Naive thymus-derived CD4-positive, alpha-beta T cell (primary cell): Measurements from ENCODE around the gene TLE2. TPM values are rescaled to one million over a fixed set of nuclear protein-coding genes. Genes with fewer than 3 reads are reported as not detected.
"Not testable (repeated sequence)": the region's sequence is repeated elsewhere in the genome, so short reads cannot be mapped to it uniquely, and the experiment has no call there.

Source experiments
- ATAC-seq: fragments of 150-1000 bp; cut with Tn5 transposase; 2 replicates; pipeline ENCODE4 v1.10.0; 2021; ENCODE audit warnings: mild to moderate bottlenecking, moderate library complexity
- CTCF ChIA-PET: fragments of 350-600 bp; sonication (Branson Sonifier 250); formaldehyde crosslinking; loops from one replicate; lab custom pipeline; 2021; ENCODE audit warnings: antibody characterized with exemption; lab: Charles Lee
- POLR2A ChIA-PET: fragments of 350-600 bp; sonication (Branson Sonifier 250); formaldehyde crosslinking; loops from one replicate; lab custom pipeline; 2021; ENCODE audit warnings: antibody characterized with exemption, inconsistent platforms; lab: Charles Lee
- DNase-seq, 9 donors: peaks; one replicate each; pipeline versions ENCODE4 v3.0.0 to v3.0.0-alpha.2; 2020 to 2022; ENCODE audit warnings: mixed read lengths in 1 of 9
- H3K27ac ChIP-seq: one replicate; pipeline ENCODE4 v1.7.0; 2013; ENCODE audit warnings: mild to moderate bottlenecking, low read depth, low read length, moderate library complexity
- H3K27me3 ChIP-seq, 2 donors: one replicate each; pipeline ENCODE4 v1.7.0; 2013; ENCODE audit warnings: low read length in 2 of 2, mild to moderate bottlenecking in 2 of 2, moderate library complexity in 2 of 2; ENCODE audit not compliant: control insufficient read depth in 2 of 2, insufficient read depth in 2 of 2
- H3K36me3 ChIP-seq, 3 experiments: 1 replicate in 2 of 3; 2 replicates in 1 of 3; pipeline ENCODE4 v1.7.0; 2013; ENCODE audit warnings: low read length in 3 of 3, mild to moderate bottlenecking in 3 of 3, moderate library complexity in 1 of 3; ENCODE audit not compliant: insufficient read depth in 3 of 3, control insufficient read depth in 2 of 3
- H3K4me1 ChIP-seq, 2 donors: one replicate each; pipeline ENCODE4 v1.7.0; 2013; ENCODE audit warnings: low read length in 2 of 2, mild to moderate bottlenecking in 2 of 2, moderate library complexity in 1 of 2; ENCODE audit not compliant: control insufficient read depth in 2 of 2, insufficient read depth in 2 of 2
- H3K4me3 ChIP-seq: 2 replicates; pipeline ENCODE4 v1.7.0; 2013; ENCODE audit warnings: mild to moderate bottlenecking, low read length
- H3K9me3 ChIP-seq, 3 experiments: 1 replicate in 2 of 3; 2 replicates in 1 of 3; pipeline ENCODE4 v1.7.0; 2013; ENCODE audit warnings: low read length in 3 of 3; ENCODE audit not compliant: control insufficient read depth in 2 of 3
- H3K27ac Mint-ChIP-seq, 9 donors: one replicate each; pipeline ENCODE4 v1.8.0; 2020 to 2022; ENCODE audit warnings: mixed read lengths in 9 of 9, mild to moderate bottlenecking in 8 of 9, moderate library complexity in 5 of 9, inconsistent platforms in 2 of 9
- H3K27me3 Mint-ChIP-seq, 5 donors: one replicate each; pipeline ENCODE4 v1.8.0; 2021 to 2022; ENCODE audit warnings: mixed read lengths in 5 of 5, mild to moderate bottlenecking in 1 of 5
- H3K36me3 Mint-ChIP-seq, 5 donors: one replicate each; pipeline ENCODE4 v1.8.0; 2020 to 2022; ENCODE audit warnings: mixed read lengths in 5 of 5, mild to moderate bottlenecking in 3 of 5, inconsistent platforms in 1 of 5
- H3K4me1 Mint-ChIP-seq, 7 donors: one replicate each; pipeline ENCODE4 v1.8.0; 2020 to 2022; ENCODE audit warnings: mixed read lengths in 7 of 7, mild to moderate bottlenecking in 3 of 7, inconsistent platforms in 1 of 7
- H3K4me3 Mint-ChIP-seq, 10 donors: one replicate each; pipeline ENCODE4 v1.8.0; 2020 to 2022; ENCODE audit warnings: mild to moderate bottlenecking in 10 of 10, mixed read lengths in 10 of 10, moderate library complexity in 6 of 10, inconsistent platforms in 2 of 10
- H3K9me3 Mint-ChIP-seq, 11 donors: one replicate each; pipeline ENCODE4 v1.8.0; 2020 to 2022; ENCODE audit warnings: mixed read lengths in 11 of 11, mild to moderate bottlenecking in 4 of 11, inconsistent platforms in 1 of 11, moderate library complexity in 1 of 11
- intact Hi-C, 2 donors: fragments of 100-400 bp; cut with micrococcal nuclease; formaldehyde crosslinking; loops; one replicate each; pipeline ENCODE4 v1.15.1; 2023
- polyA plus RNA-seq, 2 donors: library from polyadenylated mRNA; unstranded; fragments of 300-500 nt; fragmentation: Illumina TruSeq; gene quantifications; one replicate each; pipeline ENCODE4 v1.2.3, GENCODE V29; 2021
- total RNA-seq, 6 experiments: library from RNA in 5 of 6; stranded (reverse) in 5 of 6; gene quantifications; 1 replicate in 5 of 6; 2 replicates in 1 of 6; pipeline ENCODE4 v1.2.3 and lab custom pipeline; 2021 to 2026

TLE2 gene
- total and polyA plus RNA-seq, 7 experiments from 2014 or later, result 1.1 to 33.6 (median 14.3) TPM

- CTCF ChIA-PET, result no interaction called here
- H3K4me1 ChIP-seq, result no peaks in the 10 kb centered on the region
- intact Hi-C loops, result no loop called here
Measured at GRCh38 chr19:3017923-3018322, 11.2 kb downstream of the TLE2 start.

DNA sequence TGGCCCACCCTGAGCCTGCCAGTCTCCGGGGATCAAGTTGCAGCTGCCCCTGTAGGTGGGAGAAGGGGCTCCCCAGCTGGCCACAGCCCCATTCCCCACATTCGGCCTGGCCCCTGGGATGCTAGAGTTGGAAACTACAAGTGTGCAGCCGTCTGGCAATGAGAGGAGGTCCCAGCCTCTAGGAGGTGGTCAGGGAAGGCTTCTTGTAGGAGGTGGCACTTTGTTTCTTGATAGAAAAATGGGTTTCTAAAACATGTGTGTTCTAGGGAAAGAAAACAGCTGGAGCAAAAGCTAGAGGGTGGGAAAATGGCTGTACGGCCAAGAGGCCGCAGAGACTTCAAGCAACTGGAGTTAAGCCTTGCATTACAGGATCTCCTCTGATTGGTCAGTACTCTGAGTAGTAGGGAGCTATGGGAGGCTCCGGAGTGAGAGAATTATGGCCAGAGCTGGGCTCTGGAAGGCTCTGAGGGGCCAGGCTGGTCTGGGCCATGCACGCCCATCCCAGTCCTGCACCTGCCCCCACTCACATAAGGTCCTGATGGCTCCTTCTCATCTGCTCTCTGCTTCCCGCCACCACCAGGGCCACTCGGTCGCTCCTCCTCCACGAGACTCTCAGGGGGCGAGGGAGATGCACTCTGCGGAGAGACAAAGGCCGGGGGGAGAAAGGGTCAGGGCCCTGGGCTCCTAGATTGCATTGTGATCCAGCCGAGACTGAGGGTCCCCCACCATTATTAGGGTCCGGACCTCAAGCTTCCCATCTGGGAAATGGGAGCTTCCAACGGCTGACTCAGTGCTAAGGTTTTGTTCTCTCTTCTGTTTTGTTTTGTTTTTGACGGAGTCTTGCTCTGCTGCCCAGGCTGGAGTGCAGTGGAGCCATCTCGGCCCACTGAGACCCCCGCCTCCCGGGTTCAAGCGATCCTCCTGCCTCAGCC lies 13.7 kb downstream of the TLE2 start:
- peak overlapping the region in 1 of 10 donors; percentile 29 for H3K4me3 Mint-ChIP-seq

More at GRCh38 chr19:3017923-3018322, 11.2 kb downstream of the TLE2 start:
- H3K4me1 Mint-ChIP-seq, result peaks cover 0 to 5% (median 4%) of the 10 kb centered on the region in 7 donors
- peaks cover 0 to 25% (median 5%) of the 10 kb centered on the region in 5 donors for H3K36me3 Mint-ChIP-seq
- POLR2A ChIA-PET, result no interaction called here
- DNase-seq, result no peak
- no peak for ATAC-seq
- H3K27me3 ChIP-seq, result no peaks in the 10 kb centered on the region
- peaks cover 0 to 39% (median 0%) of the 10 kb centered on the region in 3 experiments for H3K36me3 ChIP-seq
- H3K9me3 Mint-ChIP-seq, result no peaks in the 10 kb centered on the region
- no peaks in the 10 kb centered on the region for H3K27me3 Mint-ChIP-seq
- H3K27ac Mint-ChIP-seq, result no peak overlapping the region
- H3K4me3 Mint-ChIP-seq, result no peak overlapping the region
- no peak overlapping the region for H3K27ac ChIP-seq
- no peak overlapping the region for H3K4me3 ChIP-seq
- no peaks in the 10 kb centered on the region for H3K9me3 ChIP-seq

DNA sequence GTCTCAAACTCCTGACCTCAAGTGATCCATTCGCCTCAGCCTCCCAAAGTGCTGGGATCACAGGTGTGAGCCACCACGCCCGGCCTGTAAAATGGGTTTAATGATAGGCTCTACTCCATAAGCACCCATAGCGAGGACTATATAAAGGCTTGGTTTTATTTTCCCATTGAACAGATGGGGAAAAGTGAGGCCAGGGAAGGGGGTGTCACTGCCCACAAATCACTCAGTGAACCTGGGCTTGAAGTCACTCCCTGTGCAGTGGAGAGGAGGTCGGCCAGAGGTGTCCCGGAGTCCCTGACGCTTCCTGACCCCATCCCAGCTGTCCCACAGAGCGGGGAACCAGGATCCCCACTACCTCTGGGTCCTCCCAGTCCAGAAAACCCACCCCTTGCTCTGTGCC lies 14.9 kb downstream of the TLE2 start:
- DNase-seq, result no peak
- H3K4me1 ChIP-seq, result no peaks in the 10 kb centered on the region
- no peak overlapping the region for H3K27ac ChIP-seq
- Mint-ChIP-seq H3K27me3 (no peaks in the 10 kb centered on the region), H3K27ac (no peak overlapping the region), H3K9me3 (no peaks in the 10 kb centered on the region), H3K4me1 (peaks cover 0 to 2% (median 0%) of the 10 kb centered on the region in 7 donors), H3K4me3 (no peak overlapping the region), H3K36me3 (peaks cover 0 to 27% (median 0%) of the 10 kb centered on the region in 5 donors)
- no peak for ATAC-seq
- ChIA-PET CTCF (no interaction called here), POLR2A (interaction anchor here (0.9 to 1.1 kb wide), 2 partner anchors 10 to 22 kb away, joined by 3 to 5 read pairs; no protein-coding TSS in a partner anchor)
- H3K36me3 ChIP-seq, result peaks cover 0 to 54% (median 5%) of the 10 kb centered on the region in 3 experiments
- intact Hi-C loops, result no loop called here
- H3K27me3 ChIP-seq, result no peaks in the 10 kb centered on the region
- H3K9me3 ChIP-seq, result no peaks in the 10 kb centered on the region
- no peak overlapping the region for H3K4me3 ChIP-seq

More for the DNA sequence above, 13.7 kb downstream of the TLE2 start:
- H3K4me3 ChIP-seq, result no peak overlapping the region
- ChIA-PET CTCF (interaction anchor here (0.7 kb wide), 1 partner anchor 39 kb away, joined by 3 read pairs; no protein-coding TSS in a partner anchor), POLR2A (interaction anchor here (0.6 to 1.2 kb wide), 4 partner anchors 11 to 226 kb away, joined by 3 to 5 read pairs (median 4); no protein-coding TSS in a partner anchor)
- Mint-ChIP-seq H3K4me1 (peaks cover 0 to 2% (median 0%) of the 10 kb centered on the region in 7 donors), H3K27me3 (no peaks in the 10 kb centered on the region), H3K27ac (no peak overlapping the region), H3K9me3 (no peaks in the 10 kb centered on the region), H3K36me3 (peaks cover 0 to 23% (median 2%) of the 10 kb centered on the region in 5 donors)
- H3K27ac ChIP-seq, result no peak overlapping the region
- H3K9me3 ChIP-seq, result no peaks in the 10 kb centered on the region
- H3K27me3 ChIP-seq, result no peaks in the 10 kb centered on the region
- ATAC-seq (no peak), DNase-seq (no peak)
- H3K4me1 ChIP-seq, result no peaks in the 10 kb centered on the region
- H3K36me3 ChIP-seq, result peaks cover 0 to 54% (median 5%) of the 10 kb centered on the region in 3 experiments
- intact Hi-C loops, result no loop called here

GRCh38 chr19:3013263-3013725 lies 15.8 kb downstream of the TLE2 start:
- Mint-ChIP-seq H3K9me3 (no peaks in the 10 kb centered on the region), H3K27ac (no peak overlapping the region), H3K36me3 (peaks cover 0 to 30% (median 0%) of the 10 kb centered on the region in 5 donors)

GRCh38 chr19:3012621-3013262 lies 16.3 kb downstream of the TLE2 start:
- H3K4me3 ChIP-seq, result no peak overlapping the region
- H3K27me3 Mint-ChIP-seq, result no peaks in the 10 kb centered on the region
- no peak overlapping the region for H3K4me3 Mint-ChIP-seq
- DNase-seq (no peak), ATAC-seq (no peak)
- H3K27me3 ChIP-seq, result no peaks in the 10 kb centered on the region
- ChIA-PET POLR2A (interaction anchor here (0.6 to 1.3 kb wide), 3 partner anchors 8 to 159 kb away, joined by 3 read pairs; no protein-coding TSS in a partner anchor), CTCF (interaction anchor here (0.6 kb wide), 1 partner anchor 60 kb away, joined by 3 read pairs; no protein-coding TSS in a partner anchor)
- H3K36me3 ChIP-seq, result peaks cover 0 to 57% (median 5%) of the 10 kb centered on the region in 3 experiments
- H3K4me1 ChIP-seq, result no peaks in the 10 kb centered on the region
- no peaks in the 10 kb centered on the region for H3K9me3 Mint-ChIP-seq
- H3K9me3 ChIP-seq, result no peaks in the 10 kb centered on the region
- intact Hi-C loops, result no loop called here
- H3K27ac Mint-ChIP-seq, result no peak overlapping the region
- peaks cover 0 to 2% (median 0%) of the 10 kb centered on the region in 7 donors for H3K4me1 Mint-ChIP-seq
- no peak overlapping the region for H3K27ac ChIP-seq
- H3K36me3 Mint-ChIP-seq, result peaks cover 0 to 30% (median 0%) of the 10 kb centered on the region in 5 donors

More at GRCh38 chr19:3013263-3013725, 15.8 kb downstream of the TLE2 start:
- intact Hi-C loops, result no loop called here
- Histone ChIP-seq H3K36me3 (peaks cover 0 to 59% (median 5%) of the 10 kb centered on the region in 3 experiments), H3K4me3 (no peak overlapping the region), H3K4me1 (no peaks in the 10 kb centered on the region), H3K27me3 (no peaks in the 10 kb centered on the region), H3K9me3 (no peaks in the 10 kb centered on the region), H3K27ac (no peak overlapping the region)
- ChIA-PET POLR2A (interaction anchor here (1.1 to 1.3 kb wide), 2 partner anchors 9 to 11 kb away, joined by 3 read pairs; no protein-coding TSS in a partner anchor), CTCF (interaction anchor here (0.6 kb wide), 1 partner anchor 61 kb away, joined by 3 read pairs; no protein-coding TSS in a partner anchor)
- no peaks in the 10 kb centered on the region for H3K27me3 Mint-ChIP-seq
- ATAC-seq (no peak), DNase-seq (no peak)
- peaks cover 0 to 2% (median 0%) of the 10 kb centered on the region in 7 donors for H3K4me1 Mint-ChIP-seq
- H3K4me3 Mint-ChIP-seq, result no peak overlapping the region

GRCh38 chr19:3012059-3012458 lies 17.0 kb downstream of the TLE2 start:
- POLR2A ChIA-PET, CTCF ChIA-PET, H3K27ac ChIP-seq, H3K4me3 ChIP-seq, intact Hi-C loops, H3K4me1 ChIP-seq, DNase-seq, H3K9me3 Mint-ChIP-seq, H3K9me3 ChIP-seq, H3K27ac Mint-ChIP-seq, H3K27me3 ChIP-seq, ATAC-seq, H3K4me1 Mint-ChIP-seq, H3K4me3 Mint-ChIP-seq, H3K27me3 Mint-ChIP-seq: not testable (repeated sequence)
- peaks cover 0 to 30% (median 0%) of the 10 kb centered on the region in 5 donors for H3K36me3 Mint-ChIP-seq
- peaks cover 0 to 57% (median 5%) of the 10 kb centered on the region in 3 experiments for H3K36me3 ChIP-seq
